Right atrium auricular region (tissue), 2 donors: Measurements from ENCODE around the gene IMPA2. TPM values are rescaled to one million over a fixed set of nuclear protein-coding genes. Genes with fewer than 3 reads are reported as not detected.

Experiments
- DNase-seq: peaks from one replicate; pipeline ENCODE4 v3.0.0-alpha.2; 2019; ENCODE audit warnings: low spot score
- H3K27ac ChIP-seq, 2 donors: fragments of 200-600 bp; sonication (generic); 1 replicate in 1 of 2; 2 replicates in 1 of 2; pipeline ENCODE4 v1.5.1; 2016 to 2019
- H3K27me3 ChIP-seq, 2 donors: fragments of 200-600 bp; sonication (generic); one replicate each; pipeline versions ENCODE4 v1.5.1 to v1.6.0; 2017 to 2019
- H3K36me3 ChIP-seq: fragments of 200-600 bp; sonication (generic); one replicate; pipeline ENCODE4 v1.5.1; 2016
- H3K4me1 ChIP-seq, 2 donors: fragments of 200-600 bp; sonication (generic); one replicate each; pipeline versions ENCODE4 v1.5.1 to v1.6.0; 2017 to 2019
- H3K4me3 ChIP-seq, 2 donors: fragments of 200-600 bp; sonication (generic); 1 replicate in 1 of 2; 2 replicates in 1 of 2; pipeline ENCODE4 v1.5.1; 2017 to 2019; ENCODE audit warnings: mild to moderate bottlenecking in 1 of 2, moderate library complexity in 1 of 2
- H3K9me3 ChIP-seq, 2 donors: fragments of 200-600 bp; sonication (generic); one replicate each; pipeline ENCODE4 v1.5.1; 2019
- CTCF ChIP-seq, 2 donors: fragments of 200-600 bp; sonication (generic); IDR thresholded peaks; one replicate each; pipeline ENCODE4 v1.5.1; 2019; ENCODE audit warnings: antibody characterized with exemption in 2 of 2
- total RNA-seq, 2 donors: library from RNA; depleted of rRNA; stranded (reverse); fragments of >200 nt; gene quantifications; one replicate each; pipeline ENCODE4 v1.1.0, GENCODE V29; 2016

IMPA2 gene
- total RNA-seq, 2 donors from 2014 or later = 20.2 to 22.9 TPM

GRCh38 chr18:11950824-11951223 lies 30.5 kb upstream of the IMPA2 start:
- no peak overlapping the region for H3K4me3 ChIP-seq
- TF ChIP-seq CTCF (IDR thresholded peaks at IDR 0.05) = no peak
- peaks cover 0 to 22% of the 10 kb centered on the region in 2 donors for H3K4me1 ChIP-seq
- no peaks in the 10 kb centered on the region for H3K36me3 ChIP-seq
- no peaks in the 10 kb centered on the region for H3K9me3 ChIP-seq
- H3K27me3 ChIP-seq = no peaks in the 10 kb centered on the region
- H3K27ac ChIP-seq = no peak overlapping the region
- no peak for DNase-seq

GRCh38 chr18:11951390-11951851 lies 29.9 kb upstream of the IMPA2 start:
- Histone ChIP-seq H3K9me3 (no peaks in the 10 kb centered on the region), H3K36me3 (no peaks in the 10 kb centered on the region), H3K4me3 (no peak overlapping the region), H3K27me3 (no peaks in the 10 kb centered on the region), H3K27ac (no peak overlapping the region), H3K4me1 (peaks cover 0 to 17% of the 10 kb centered on the region in 2 donors)
- DNase-seq = no peak
- TF ChIP-seq CTCF (IDR thresholded peaks at IDR 0.05) = no peak

GRCh38 chr18:11953113-11953512 lies 28.2 kb upstream of the IMPA2 start:
- no peak for DNase-seq
- Histone ChIP-seq H3K36me3 (no peaks in the 10 kb centered on the region), H3K4me1 (peaks cover 0 to 3% of the 10 kb centered on the region in 2 donors), H3K27ac (no peak overlapping the region), H3K27me3 (no peaks in the 10 kb centered on the region), H3K9me3 (peaks cover 0 to 8% of the 10 kb centered on the region in 2 donors), H3K4me3 (no peak overlapping the region)
- no peak for TF ChIP-seq CTCF (IDR thresholded peaks at IDR 0.05)

GRCh38 chr18:11955239-11956029 lies 25.9 kb upstream of the IMPA2 start:
- Histone ChIP-seq H3K4me1 (no peaks in the 10 kb centered on the region), H3K27me3 (no peaks in the 10 kb centered on the region), H3K4me3 (no peak overlapping the region), H3K36me3 (no peaks in the 10 kb centered on the region), H3K9me3 (peaks cover 0 to 8% of the 10 kb centered on the region in 2 donors), H3K27ac (peak overlapping the region in 1 of 2 donors; percentile 1)
- no peak for DNase-seq
- TF ChIP-seq CTCF (IDR thresholded peaks at IDR 0.05) = no peak

GRCh38 chr18:11956371-11957308 lies 24.7 kb upstream of the IMPA2 start:
- peaks cover 0 to 8% of the 10 kb centered on the region in 2 donors for H3K9me3 ChIP-seq
- no peaks in the 10 kb centered on the region for H3K36me3 ChIP-seq
- no peak overlapping the region for H3K4me3 ChIP-seq
- H3K27ac ChIP-seq = no peak overlapping the region
- no peak for DNase-seq
- H3K4me1 ChIP-seq = no peaks in the 10 kb centered on the region
- TF ChIP-seq CTCF (IDR thresholded peaks at IDR 0.05) = no peak
- no peaks in the 10 kb centered on the region for H3K27me3 ChIP-seq
